HEK293 (cell line): Measurements from ENCODE around the gene PTPRG.
A peak's percentile ranks its signal among the peaks of the same experiment; 100 is the strongest.

Experiments used
- CTCF ChIA-PET: fragments of 350-600 bp; formaldehyde crosslinking; extraction: SDS; loops from one replicate; lab custom pipeline; 2021; ENCODE audit warnings: antibody characterized with exemption; lab: Yijun Ruan, JAX
- POLR2A ChIA-PET: fragments of 300-600 bp; formaldehyde crosslinking; extraction: SDS; loops from one replicate; lab custom pipeline; 2020; ENCODE audit warnings: antibody characterized with exemption, inconsistent platforms; lab: Yijun Ruan, JAX
- H3K27ac ChIP-seq: fragments of 200-500 bp; sonication (Bioruptor generic); 2 replicates; pipeline ENCODE4 v1.5.1; 2014; ENCODE audit warnings: low read depth, low read length, control low read depth, inconsistent platforms; ENCODE audit errors: extremely low read depth
- H3K36me3 ChIP-seq, 2 experiments: fragments of 200-500 bp in 1 of 2; sonication (Bioruptor generic) in 1 of 2; 1 replicate in 1 of 2; 2 replicates in 1 of 2; pipeline ENCODE4 v1.5.1; 2014 to 2017; ENCODE audit warnings: inconsistent platforms in 2 of 2, low read length in 2 of 2; ENCODE audit not compliant: control insufficient read depth in 2 of 2, insufficient read depth in 1 of 2
- H3K4me1 ChIP-seq: fragments of 200-500 bp; sonication (Bioruptor generic); 2 replicates; pipeline ENCODE4 v1.5.1; 2014; ENCODE audit warnings: mild to moderate bottlenecking, low read length, inconsistent platforms; ENCODE audit not compliant: control insufficient read depth, insufficient read depth
- H3K4me3 ChIP-seq: 2 replicates; pipeline ENCODE4 v1.5.1; 2011; ENCODE audit warnings: low read depth, mild to moderate bottlenecking, control low read depth, low read length, moderate library complexity
- H3K9me3 ChIP-seq: fragments of 200-500 bp; sonication (Bioruptor generic); 2 replicates; pipeline ENCODE4 v1.5.1; 2014; ENCODE audit warnings: low read depth, low read length, inconsistent platforms; ENCODE audit not compliant: control insufficient read depth, insufficient read depth
- IKZF3 ChIP-seq: fragments of 450-650 bp; IDR thresholded peaks from 2 replicates; pipeline ENCODE4 v1.5.0; 2018; ENCODE audit warnings: missing biosample characterization, mild to moderate bottlenecking, missing genetic modification characterization, moderate library complexity
- MZF1 ChIP-seq: fragments of 450-650 bp; formaldehyde crosslinking; IDR thresholded peaks from 2 replicates; pipeline ENCODE4 v1.5.1; 2017; ENCODE audit warnings: missing biosample characterization, missing genetic modification characterization, borderline replicate concordance
- OVOL3 ChIP-seq: fragments of 450-650 bp; formaldehyde crosslinking; IDR thresholded peaks from 2 replicates; pipeline ENCODE4 v1.5.1; 2016; ENCODE audit warnings: missing biosample characterization, missing genetic modification characterization
- PRDM1 ChIP-seq: fragments of 450-650 bp; formaldehyde crosslinking; IDR thresholded peaks from 2 replicates; pipeline ENCODE4; 2016; ENCODE audit warnings: missing biosample characterization, missing genetic modification characterization
- ZBTB1 ChIP-seq: fragments of 450-650 bp; formaldehyde crosslinking; IDR thresholded peaks from 2 replicates; pipeline ENCODE4 v1.5.1; 2016; ENCODE audit warnings: missing biosample characterization, missing genetic modification characterization
- ZBTB17 ChIP-seq: fragments of 450-650 bp; formaldehyde crosslinking; IDR thresholded peaks from 2 replicates; pipeline ENCODE4 v1.5.1; 2016; ENCODE audit warnings: missing biosample characterization, missing genetic modification characterization
- ZFHX2 ChIP-seq: fragments of 450-650 bp; formaldehyde crosslinking; conservative IDR thresholded peaks from 2 replicates; pipeline ENCODE4 v1.5.1; 2016; ENCODE audit warnings: missing biosample characterization, missing genetic modification characterization
- ZNF23 ChIP-seq: fragments of 450-650 bp; formaldehyde crosslinking; IDR thresholded peaks from 2 replicates; pipeline ENCODE4 v1.5.1; 2016; ENCODE audit warnings: missing biosample characterization, missing genetic modification characterization, borderline replicate concordance
- ZNF394 ChIP-seq: fragments of 450-650 bp; formaldehyde crosslinking; IDR thresholded peaks from 2 replicates; pipeline ENCODE4 v1.5.1; 2016; ENCODE audit warnings: missing biosample characterization, missing genetic modification characterization, mild to moderate bottlenecking, moderate library complexity, borderline replicate concordance
- ZNF416 ChIP-seq: fragments of 450-650 bp; formaldehyde crosslinking; IDR thresholded peaks from 2 replicates; pipeline ENCODE4 v1.5.1; 2016; ENCODE audit warnings: missing biosample characterization, missing genetic modification characterization
- ZNF48 ChIP-seq: fragments of 450-650 bp; formaldehyde crosslinking; IDR thresholded peaks from 2 replicates; pipeline ENCODE4 v1.5.1; 2016; ENCODE audit warnings: missing biosample characterization, missing genetic modification characterization
- ZNF629 ChIP-seq: fragments of 450-650 bp; formaldehyde crosslinking; IDR thresholded peaks from 2 replicates; pipeline ENCODE4 v1.5.1; 2017; ENCODE audit warnings: missing biosample characterization, missing genetic modification characterization
- ZNF785 ChIP-seq: fragments of 450-650 bp; formaldehyde crosslinking; IDR thresholded peaks from 2 replicates; pipeline ENCODE4 v1.5.1; 2016; ENCODE audit warnings: missing biosample characterization, missing genetic modification characterization
- ZNF791 ChIP-seq: fragments of 450-650 bp; formaldehyde crosslinking; IDR thresholded peaks from 2 replicates; pipeline ENCODE4 v1.5.1; 2016; ENCODE audit warnings: missing biosample characterization, missing genetic modification characterization
- TF ChIP-seq, protein P1 (sequence below): fragments of 450-650 bp; formaldehyde crosslinking; IDR thresholded peaks from 2 replicates; pipeline ENCODE4 v1.5.1; 2016; ENCODE audit warnings: missing biosample characterization, missing genetic modification characterization
- TF ChIP-seq, protein P2 (sequence below): fragments of 450-650 bp; formaldehyde crosslinking; IDR thresholded peaks from 2 replicates; pipeline ENCODE4 v1.5.1; 2016; ENCODE audit warnings: missing biosample characterization, missing genetic modification characterization
- TF ChIP-seq, protein P3 (sequence below): fragments of 450-650 bp; formaldehyde crosslinking; IDR thresholded peaks from 2 replicates; pipeline ENCODE4 v1.5.1; 2017; ENCODE audit warnings: missing biosample characterization, missing genetic modification characterization
- TF ChIP-seq, protein P4 (sequence below): fragments of 450-650 bp; formaldehyde crosslinking; IDR thresholded peaks from 2 replicates; pipeline ENCODE4 v1.5.1; 2016; ENCODE audit warnings: missing biosample characterization, missing genetic modification characterization
- TF ChIP-seq, protein P5 (sequence below): fragments of 450-650 bp; formaldehyde crosslinking; IDR thresholded peaks from 2 replicates; pipeline ENCODE4 v1.5.1; 2016; ENCODE audit warnings: missing biosample characterization, missing genetic modification characterization
- TF ChIP-seq, protein P6 (sequence below): fragments of 450-650 bp; formaldehyde crosslinking; IDR thresholded peaks from 2 replicates; pipeline ENCODE4 v1.5.1; 2016; ENCODE audit warnings: missing biosample characterization, missing genetic modification characterization
- TF ChIP-seq, protein P7 (sequence below): fragments of 450-650 bp; formaldehyde crosslinking; IDR thresholded peaks from 2 replicates; pipeline ENCODE4 v1.5.1; 2017; ENCODE audit warnings: missing biosample characterization, missing genetic modification characterization

Gene PTPRG

DNA sequence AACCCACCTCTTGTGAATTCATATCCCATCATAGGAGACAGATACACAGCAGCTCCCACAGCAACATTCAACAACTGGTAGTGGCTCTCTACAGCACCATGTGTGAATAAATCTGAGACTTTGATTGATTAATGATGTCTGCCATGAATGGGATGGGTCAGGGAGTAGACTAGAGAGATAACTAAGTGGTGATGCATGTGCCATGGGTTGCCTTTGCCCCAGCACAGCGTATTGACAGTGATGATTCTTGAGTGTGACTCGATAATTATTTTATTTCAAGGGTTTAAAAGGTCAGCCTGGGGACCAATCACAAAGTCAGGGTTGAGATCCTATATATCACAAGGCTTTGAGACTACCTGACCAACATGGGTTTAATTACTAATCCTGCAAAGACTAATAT, 295.9 kb downstream of the PTPRG start:
- Histone ChIP-seq H3K9me3 (no peaks in the 10 kb centered on the region), H3K4me3 (no peak overlapping the region)
- TF ChIP-seq, protein P1, sequence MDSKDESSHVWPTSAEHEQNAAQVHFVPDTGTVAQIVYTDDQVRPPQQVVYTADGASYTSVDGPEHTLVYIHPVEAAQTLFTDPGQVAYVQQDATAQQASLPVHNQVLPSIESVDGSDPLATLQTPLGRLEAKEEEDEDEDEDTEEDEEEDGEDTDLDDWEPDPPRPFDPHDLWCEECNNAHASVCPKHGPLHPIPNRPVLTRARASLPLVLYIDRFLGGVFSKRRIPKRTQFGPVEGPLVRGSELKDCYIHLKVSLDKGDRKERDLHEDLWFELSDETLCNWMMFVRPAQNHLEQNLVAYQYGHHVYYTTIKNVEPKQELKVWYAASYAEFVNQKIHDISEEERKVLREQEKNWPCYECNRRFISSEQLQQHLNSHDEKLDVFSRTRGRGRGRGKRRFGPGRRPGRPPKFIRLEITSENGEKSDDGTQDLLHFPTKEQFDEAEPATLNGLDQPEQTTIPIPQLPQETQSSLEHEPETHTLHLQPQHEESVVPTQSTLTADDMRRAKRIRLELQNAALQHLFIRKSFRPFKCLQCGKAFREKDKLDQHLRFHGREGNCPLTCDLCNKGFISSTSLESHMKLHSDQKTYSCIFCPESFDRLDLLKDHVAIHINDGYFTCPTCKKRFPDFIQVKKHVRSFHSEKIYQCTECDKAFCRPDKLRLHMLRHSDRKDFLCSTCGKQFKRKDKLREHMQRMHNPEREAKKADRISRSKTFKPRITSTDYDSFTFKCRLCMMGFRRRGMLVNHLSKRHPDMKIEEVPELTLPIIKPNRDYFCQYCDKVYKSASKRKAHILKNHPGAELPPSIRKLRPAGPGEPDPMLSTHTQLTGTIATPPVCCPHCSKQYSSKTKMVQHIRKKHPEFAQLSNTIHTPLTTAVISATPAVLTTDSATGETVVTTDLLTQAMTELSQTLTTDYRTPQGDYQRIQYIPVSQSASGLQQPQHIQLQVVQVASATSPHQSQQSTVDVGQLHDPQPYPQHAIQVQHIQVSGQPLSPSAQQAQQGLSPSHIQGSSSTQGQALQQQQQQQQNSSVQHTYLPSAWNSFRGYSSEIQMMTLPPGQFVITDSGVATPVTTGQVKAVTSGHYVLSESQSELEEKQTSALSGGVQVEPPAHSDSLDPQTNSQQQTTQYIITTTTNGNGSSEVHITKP (tag by site-specific recombination), result no peak
- TF ChIP-seq PRDM1 (tag by site-specific recombination) (no peak), ZBTB17 (peak; percentile 47; the same call in 1 of the 2 replicates), ZNF48 (tag by site-specific recombination) (no peak), MZF1 (no peak), ZNF394 (tag by site-specific recombination) (no peak), ZNF416 (no peak), ZNF791 (tag by site-specific recombination) (no peak), ZNF23 (tag by site-specific recombination) (peak; percentile 24; the same call in 1 of the 2 replicates), OVOL3 (no peak), ZFHX2 (tag by site-specific recombination) (no peak)
- TF ChIP-seq, protein P2, sequence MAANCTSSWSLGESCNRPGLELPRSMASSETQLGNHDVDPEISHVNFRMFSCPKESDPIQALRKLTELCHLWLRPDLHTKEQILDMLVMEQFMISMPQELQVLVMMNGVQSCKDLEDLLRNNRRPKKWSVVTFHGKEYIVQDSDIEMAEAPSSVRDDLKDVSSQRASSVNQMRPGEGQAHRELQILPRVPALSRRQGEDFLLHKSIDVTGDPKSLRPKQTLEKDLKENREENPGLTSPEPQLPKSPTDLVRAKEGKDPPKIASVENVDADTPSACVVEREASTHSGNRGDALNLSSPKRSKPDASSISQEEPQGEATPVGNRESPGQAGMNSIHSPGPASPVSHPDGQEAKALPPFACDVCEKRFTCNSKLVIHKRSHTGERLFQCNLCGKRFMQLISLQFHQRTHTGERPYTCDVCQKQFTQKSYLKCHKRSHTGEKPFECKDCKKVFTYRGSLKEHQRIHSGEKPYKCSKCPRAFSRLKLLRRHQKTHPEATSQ (tag by site-specific recombination), result no peak
- TF ChIP-seq, protein P3, sequence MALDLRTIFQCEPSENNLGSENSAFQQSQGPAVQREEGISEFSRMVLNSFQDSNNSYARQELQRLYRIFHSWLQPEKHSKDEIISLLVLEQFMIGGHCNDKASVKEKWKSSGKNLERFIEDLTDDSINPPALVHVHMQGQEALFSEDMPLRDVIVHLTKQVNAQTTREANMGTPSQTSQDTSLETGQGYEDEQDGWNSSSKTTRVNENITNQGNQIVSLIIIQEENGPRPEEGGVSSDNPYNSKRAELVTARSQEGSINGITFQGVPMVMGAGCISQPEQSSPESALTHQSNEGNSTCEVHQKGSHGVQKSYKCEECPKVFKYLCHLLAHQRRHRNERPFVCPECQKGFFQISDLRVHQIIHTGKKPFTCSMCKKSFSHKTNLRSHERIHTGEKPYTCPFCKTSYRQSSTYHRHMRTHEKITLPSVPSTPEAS, result no peak
- TF ChIP-seq, protein P4, sequence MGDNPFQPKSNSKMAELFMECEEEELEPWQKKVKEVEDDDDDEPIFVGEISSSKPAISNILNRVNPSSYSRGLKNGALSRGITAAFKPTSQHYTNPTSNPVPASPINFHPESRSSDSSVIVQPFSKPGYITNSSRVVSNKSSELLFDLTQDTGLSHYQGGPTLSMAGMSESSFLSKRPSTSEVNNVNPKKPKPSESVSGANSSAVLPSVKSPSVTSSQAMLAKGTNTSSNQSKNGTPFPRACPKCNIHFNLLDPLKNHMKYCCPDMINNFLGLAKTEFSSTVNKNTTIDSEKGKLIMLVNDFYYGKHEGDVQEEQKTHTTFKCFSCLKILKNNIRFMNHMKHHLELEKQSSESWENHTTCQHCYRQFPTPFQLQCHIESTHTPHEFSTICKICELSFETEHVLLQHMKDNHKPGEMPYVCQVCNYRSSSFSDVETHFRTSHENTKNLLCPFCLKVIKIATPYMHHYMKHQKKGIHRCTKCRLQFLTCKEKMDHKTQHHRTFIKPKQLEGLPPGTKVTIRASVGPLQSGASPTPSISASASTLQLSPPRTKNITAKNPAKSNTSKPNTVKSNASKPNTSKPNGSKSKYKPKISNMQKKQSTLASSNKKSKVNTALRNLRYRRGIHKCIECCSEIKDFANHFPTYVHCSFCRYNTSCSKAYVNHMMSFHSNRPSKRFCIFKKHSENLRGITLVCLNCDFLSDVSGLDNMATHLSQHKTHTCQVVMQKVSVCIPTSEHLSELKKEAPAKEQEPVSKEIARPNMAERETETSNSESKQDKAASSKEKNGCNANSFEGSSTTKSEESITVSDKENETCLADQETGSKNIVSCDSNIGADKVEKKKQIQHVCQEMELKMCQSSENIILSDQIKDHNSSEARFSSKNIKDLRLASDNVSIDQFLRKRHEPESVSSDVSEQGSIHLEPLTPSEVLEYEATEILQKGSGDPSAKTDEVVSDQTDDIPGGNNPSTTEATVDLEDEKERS (tag by site-specific recombination), result no peak
- TF ChIP-seq, all 188 proteins: peak for 2
- Histone ChIP-seq H3K27ac (no peak overlapping the region), H3K36me3 (no peaks in the 10 kb centered on the region), H3K4me1 (no peaks in the 10 kb centered on the region)
- CTCF ChIA-PET, result interaction anchor here (0.5 to 2.3 kb wide), 7 partner anchors 10 to 332 kb away, joined by 3 to 21 read pairs (median 5); no protein-coding TSS in a partner anchor
- POLR2A ChIA-PET, result no interaction called here

DNA sequence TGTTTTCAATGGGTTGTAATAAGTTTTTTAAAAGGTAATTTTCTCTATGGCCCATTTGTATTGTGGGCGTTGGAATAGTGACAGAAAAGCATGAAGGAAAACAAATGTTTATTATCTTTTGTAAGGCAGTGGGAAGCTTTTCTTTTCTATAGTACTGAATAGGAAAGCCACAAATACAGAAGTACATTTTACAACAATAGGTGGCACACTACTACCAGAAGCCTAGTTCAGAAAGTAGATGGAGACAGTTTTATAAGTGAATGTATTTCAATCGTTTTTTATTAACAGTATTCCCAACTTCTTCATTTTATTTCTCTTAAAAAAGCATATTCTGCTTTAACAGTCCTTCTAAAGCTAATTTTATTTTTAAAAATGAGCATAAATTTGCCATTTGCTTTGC, 296.7 kb downstream of the PTPRG start:
- ChIA-PET CTCF (interaction anchor here (0.5 to 2.3 kb wide), 16 partner anchors 9 to 603 kb away, joined by 3 to 21 read pairs (median 3); no protein-coding TSS in a partner anchor), POLR2A (no interaction called here)
- Histone ChIP-seq H3K4me3 (no peak overlapping the region), H3K36me3 (no peaks in the 10 kb centered on the region), H3K4me1 (no peaks in the 10 kb centered on the region), H3K9me3 (no peaks in the 10 kb centered on the region), H3K27ac (no peak overlapping the region)
- TF ChIP-seq ZBTB1 (no peak), IKZF3 (0 out of 2 replicates have a peak, but pooled peaks have one; percentile 32), ZNF785 (tag by site-specific recombination) (no peak), ZNF629 (tag by site-specific recombination) (no peak)
- TF ChIP-seq, protein P5, sequence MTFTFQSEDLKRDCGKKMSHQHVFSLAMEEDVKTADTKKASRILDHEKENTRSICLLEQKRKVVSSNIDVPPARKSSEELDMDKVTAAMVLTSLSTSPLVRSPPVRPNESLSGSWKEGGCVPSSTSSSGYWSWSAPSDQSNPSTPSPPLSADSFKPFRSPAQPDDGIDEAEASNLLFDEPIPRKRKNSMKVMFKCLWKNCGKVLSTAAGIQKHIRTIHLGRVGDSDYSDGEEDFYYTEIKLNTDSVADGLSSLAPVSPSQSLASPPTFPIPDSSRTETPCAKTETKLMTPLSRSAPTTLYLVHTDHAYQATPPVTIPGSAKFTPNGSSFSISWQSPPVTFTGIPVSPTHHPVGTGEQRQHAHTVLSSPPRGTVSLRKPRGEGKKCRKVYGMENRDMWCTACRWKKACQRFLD (tag by site-specific recombination), result no peak
- TF ChIP-seq, protein P6, sequence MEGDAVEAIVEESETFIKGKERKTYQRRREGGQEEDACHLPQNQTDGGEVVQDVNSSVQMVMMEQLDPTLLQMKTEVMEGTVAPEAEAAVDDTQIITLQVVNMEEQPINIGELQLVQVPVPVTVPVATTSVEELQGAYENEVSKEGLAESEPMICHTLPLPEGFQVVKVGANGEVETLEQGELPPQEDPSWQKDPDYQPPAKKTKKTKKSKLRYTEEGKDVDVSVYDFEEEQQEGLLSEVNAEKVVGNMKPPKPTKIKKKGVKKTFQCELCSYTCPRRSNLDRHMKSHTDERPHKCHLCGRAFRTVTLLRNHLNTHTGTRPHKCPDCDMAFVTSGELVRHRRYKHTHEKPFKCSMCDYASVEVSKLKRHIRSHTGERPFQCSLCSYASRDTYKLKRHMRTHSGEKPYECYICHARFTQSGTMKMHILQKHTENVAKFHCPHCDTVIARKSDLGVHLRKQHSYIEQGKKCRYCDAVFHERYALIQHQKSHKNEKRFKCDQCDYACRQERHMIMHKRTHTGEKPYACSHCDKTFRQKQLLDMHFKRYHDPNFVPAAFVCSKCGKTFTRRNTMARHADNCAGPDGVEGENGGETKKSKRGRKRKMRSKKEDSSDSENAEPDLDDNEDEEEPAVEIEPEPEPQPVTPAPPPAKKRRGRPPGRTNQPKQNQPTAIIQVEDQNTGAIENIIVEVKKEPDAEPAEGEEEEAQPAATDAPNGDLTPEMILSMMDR, result peak; percentile 37; the same call in 1 of the 2 replicates
- TF ChIP-seq, protein P7, sequence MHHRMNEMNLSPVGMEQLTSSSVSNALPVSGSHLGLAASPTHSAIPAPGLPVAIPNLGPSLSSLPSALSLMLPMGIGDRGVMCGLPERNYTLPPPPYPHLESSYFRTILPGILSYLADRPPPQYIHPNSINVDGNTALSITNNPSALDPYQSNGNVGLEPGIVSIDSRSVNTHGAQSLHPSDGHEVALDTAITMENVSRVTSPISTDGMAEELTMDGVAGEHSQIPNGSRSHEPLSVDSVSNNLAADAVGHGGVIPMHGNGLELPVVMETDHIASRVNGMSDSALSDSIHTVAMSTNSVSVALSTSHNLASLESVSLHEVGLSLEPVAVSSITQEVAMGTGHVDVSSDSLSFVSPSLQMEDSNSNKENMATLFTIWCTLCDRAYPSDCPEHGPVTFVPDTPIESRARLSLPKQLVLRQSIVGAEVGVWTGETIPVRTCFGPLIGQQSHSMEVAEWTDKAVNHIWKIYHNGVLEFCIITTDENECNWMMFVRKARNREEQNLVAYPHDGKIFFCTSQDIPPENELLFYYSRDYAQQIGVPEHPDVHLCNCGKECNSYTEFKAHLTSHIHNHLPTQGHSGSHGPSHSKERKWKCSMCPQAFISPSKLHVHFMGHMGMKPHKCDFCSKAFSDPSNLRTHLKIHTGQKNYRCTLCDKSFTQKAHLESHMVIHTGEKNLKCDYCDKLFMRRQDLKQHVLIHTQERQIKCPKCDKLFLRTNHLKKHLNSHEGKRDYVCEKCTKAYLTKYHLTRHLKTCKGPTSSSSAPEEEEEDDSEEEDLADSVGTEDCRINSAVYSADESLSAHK (tag by site-specific recombination), result no peak
